Renal pelvis (tissue), 4 donors: ENCODE results near the gene FBXL7. TPM values are rescaled to one million over a fixed set of nuclear protein-coding genes. Genes with fewer than 3 reads are reported as not detected.

Experiments used
- DNase-seq: peaks from one replicate; pipeline ENCODE4 v3.0.0-alpha.2; 2013
- polyA plus RNA-seq, 3 donors: library from polyadenylated mRNA; unstranded; fragments of 120-200 nt; gene quantifications; one replicate each; pipeline ENCODE4 v1.2.1, GENCODE V29; 2013; ENCODE audit not compliant: insufficient read length in 3 of 3

The FBXL7 gene
- polyA plus RNA-seq, 3 donors = 21.3 to 26.1 (median 25.7) TPM

DNA sequence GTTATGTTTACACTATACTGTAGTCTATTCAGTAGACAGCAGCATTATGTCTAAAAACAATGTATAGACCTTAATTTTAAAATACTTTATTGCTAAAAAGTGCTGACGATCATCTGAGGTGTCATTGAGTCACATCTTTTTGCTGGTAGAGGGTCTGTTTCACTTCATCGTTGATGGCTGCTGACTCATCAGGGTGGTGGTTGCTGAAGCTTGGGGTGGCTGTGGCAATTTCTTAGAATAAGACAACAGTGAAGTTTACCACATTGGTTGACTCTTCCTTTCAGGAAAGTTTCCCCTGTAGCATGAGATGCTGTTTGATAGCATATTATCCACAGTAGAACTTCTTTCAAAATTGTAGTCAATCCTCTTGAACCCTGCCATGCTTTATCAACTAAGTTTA, 150.3 kb downstream of the FBXL7 start:
- no peak for DNase-seq

DNA sequence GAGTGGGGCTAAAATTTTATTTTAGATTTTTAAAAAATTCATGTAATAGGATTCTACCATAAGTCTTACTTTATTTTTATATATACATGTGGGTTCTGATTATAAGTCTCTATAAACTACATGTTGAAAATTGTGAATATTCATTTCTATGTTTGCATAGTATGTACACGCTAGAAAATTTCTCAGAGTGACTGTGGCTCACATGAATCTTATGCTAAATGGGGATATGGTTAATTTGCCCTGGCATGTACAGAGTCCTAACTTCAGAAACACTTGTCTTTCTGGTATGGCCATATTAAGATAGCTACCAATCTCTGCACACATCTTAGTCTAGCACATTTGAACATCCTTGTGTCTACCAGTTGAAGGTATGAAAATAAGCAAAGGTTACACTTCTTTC, 154.8 kb downstream of the FBXL7 start:
- no peak for DNase-seq

DNA sequence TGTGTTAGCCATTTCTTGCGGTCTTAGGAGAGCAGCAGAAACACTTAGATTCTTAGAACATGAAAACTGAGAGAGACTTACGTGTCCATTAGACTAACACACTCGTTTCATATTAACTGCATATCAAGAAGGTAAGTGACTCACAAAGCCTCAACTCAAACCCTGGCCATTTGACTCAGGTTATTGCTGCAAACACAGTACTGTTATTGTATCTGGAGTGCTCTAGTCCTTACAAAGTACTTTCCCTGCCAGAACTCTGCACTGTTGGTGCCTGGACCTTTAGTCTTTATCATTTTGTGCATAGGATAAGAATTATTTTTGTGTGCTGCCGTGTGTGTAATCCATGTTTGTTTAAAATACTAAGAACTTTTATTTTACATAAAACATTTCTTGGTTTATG, 155.7 kb downstream of the FBXL7 start:
- DNase-seq = no peak

DNA sequence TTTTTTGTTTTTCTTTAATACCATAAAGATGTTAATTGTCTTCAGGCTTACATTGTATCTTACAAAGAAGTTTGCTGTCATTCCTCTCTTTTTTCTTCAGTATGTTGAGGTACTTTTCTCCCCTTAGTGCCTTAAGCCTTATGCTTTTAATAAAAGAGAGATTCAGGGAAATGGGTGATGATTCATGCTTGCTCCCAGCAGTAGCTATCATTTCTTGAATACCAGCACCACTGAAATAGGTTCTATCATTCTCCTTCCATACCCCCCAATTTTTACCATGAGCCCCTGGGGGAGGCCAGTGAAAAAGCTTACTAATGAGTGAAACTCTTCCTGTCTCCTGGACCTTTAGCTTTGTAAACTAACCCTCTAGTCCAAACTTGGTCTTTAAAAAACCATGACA, 165.0 kb downstream of the FBXL7 start:
- DNase-seq = no peak

DNA sequence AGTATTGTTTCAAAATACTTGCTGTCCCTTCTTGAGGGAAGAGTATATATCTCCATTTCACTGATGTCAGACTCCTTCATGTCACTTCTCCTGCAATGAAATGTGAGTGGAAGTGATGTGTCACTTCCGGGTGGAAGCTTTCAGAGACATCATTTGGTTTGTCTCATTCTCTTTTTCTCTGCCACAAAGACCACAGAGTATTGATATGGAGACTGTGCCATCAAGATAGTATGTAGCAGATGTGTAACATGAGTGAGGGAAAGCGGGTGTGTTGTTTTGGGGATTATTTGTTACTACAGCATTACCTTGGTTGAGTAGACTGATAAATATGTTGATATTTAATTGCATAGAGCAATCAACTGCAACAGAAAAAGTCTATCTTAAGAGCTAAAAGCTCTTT, 169.8 kb downstream of the FBXL7 start:
- DNase-seq = no peak

DNA sequence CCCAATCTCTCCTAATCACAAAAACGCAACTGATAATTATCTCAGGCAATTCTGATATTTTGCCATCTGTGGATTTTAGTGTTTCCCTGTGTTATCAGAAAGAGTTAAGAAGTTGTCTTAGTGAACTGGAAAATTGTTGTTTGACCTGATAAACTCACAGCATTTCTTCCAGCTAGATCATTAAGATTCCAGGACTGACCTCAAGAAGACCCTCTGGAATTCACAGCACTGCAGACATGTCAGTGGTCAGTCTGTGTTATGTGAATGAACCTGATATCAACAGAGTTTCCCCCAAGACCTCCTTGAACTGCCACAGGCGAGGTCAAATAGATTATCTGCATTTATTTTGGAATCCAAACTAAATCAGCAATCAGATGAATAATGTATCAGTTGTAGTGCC, 174.7 kb downstream of the FBXL7 start:
- no peak for DNase-seq

DNA sequence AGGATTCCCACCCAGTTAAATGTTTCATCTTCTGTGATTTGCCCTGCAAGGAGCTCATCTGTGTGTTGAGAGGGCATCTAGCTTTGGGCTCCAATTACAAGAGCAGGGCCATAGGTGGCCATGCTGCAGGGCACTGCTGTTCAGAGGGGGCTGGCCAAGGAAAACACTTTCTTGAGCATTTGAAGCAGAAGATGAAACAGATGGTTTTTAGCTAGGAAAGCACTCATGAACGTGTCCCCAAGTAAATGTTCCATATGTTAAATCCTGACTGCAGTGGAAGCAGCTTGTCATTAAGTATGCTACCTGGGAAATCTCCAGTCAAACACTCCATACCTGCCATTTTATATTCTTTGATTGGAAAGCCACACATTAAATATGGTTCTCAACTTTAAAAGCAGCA, 176.6 kb downstream of the FBXL7 start:
- DNase-seq = no peak

DNA sequence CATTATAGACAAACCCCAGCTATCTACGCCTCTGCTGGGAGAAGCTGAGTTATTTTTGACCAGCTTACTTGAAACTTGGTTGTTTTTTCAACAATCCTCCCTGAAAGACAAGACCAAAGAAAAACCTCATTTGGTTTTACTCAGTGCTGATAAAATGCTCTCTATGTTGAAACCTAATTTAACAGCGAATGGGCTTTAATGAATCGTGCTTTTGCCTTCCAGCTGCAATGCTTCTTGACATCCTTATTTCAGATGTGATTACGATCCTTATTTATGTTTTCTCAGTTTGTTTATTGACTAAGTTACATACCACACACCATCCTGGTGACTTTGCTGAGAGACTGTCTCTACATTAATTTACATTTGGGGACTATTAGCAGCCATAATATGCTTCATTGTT, 179.2 kb downstream of the FBXL7 start:
- DNase-seq = no peak

DNA sequence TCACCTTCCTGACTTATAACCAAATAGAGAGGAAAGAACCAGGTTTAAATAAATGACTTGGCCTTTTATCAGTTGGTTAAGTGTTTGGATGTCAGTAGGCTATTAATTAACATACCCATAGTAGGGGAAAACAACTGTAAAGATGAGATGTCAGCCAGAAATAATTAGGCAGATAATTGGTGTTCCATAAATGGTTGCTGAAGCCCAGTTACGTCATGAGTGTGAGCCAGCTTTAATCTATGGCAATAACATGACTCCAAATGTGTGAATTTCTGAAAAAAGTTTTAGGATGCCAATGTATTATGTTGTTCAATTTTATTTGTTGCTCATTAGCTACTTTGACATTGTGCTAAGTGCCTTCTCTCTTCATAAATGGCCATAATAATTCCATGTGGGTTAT, 180.5 kb downstream of the FBXL7 start:
- DNase-seq = no peak

DNA sequence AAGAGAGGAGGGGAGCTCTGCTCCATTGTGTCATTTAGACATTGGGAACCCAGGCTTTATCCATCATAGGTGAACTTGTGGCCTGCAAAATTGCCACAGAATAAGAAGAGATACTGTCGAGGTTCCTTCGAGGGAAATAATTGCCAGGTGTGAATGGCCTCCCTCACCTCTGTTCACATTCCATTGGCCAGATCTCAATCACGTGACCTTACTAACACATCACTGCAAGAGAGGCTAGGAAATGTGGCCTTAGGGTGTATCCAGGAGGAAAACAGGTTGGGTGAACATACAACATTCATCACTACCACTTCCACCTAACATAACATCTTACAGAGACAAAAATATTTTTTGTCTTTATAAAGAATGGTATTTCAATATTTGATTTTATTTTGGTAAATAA, 182.1 kb downstream of the FBXL7 start:
- DNase-seq = no peak

DNA sequence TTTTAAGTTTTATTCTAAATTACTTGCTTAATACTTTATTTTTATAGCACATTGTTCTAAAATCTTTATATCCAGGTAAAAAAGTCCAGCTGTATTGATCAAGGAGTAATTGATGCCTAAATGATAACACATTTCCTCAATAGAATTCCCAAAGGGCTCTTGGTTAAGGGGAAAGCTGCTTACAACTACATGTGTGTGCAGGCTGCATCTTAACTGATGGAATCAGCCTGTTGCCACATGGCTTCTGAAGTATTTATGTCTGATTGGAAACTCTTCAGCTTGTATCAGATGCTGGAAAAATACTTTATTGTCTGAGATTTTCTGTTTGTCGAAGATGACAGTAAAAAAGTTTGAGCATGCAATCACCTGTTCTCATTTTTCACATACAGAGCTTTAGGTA, 182.6 kb downstream of the FBXL7 start:
- no peak for DNase-seq

DNA sequence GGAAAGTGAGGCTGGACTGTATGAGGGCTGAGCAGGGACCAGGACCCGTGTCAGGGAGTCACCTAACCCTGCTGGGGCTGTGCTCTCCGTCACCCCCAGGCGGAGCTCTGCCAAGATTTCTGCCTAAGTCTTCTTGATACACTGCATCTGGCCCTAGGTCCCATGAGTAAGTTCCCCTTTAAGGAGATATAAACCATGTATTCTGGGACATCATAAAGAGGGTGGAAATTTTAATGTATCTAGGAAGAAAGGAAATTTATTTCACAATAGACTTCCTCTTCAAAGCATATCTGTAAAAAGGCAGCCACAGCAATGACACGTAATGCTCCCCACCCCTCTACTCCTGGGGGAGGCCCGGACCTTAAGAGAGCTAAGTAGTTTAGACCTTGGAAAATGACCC, 183.4 kb downstream of the FBXL7 start:
- DNase-seq = peak; percentile 42

DNA sequence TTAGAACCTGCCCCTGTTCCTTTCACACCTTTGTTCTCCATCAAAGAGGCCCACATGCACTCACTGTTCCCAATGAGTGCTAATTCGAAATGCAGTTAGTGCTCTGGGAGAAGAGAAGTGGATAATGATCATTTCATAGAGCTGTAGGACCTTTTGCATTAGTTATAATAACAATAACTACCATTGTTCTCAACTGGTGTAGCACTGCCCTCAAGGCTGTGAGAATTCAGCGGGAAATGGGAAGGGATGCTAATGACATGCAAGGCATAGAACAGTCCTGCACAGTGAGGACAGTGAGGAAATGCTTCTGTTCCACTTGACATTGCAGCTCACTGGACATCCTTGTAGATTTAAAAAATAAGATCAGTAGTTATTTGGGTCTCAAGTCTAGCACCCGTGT, 187.4 kb downstream of the FBXL7 start:
- no peak for DNase-seq

DNA sequence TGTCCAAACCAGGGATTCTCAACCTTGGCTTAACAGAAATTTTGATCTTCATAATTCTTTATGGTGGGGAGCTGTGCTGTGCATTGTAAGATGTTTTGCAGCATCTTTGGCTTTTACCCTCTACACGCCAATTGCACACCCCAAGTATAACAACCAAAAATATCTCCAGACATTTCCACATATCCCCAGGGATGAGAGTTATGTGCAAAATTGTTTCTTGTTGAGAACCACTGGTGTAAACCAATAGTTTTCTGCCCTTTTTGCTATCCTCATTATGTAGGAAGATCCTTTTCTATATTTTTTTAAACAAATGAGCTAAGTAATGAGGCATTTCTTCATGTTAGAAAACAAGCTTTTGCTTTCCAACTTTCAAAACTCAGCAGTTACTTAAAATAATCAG, 189.9 kb downstream of the FBXL7 start:
- DNase-seq = no peak

DNA sequence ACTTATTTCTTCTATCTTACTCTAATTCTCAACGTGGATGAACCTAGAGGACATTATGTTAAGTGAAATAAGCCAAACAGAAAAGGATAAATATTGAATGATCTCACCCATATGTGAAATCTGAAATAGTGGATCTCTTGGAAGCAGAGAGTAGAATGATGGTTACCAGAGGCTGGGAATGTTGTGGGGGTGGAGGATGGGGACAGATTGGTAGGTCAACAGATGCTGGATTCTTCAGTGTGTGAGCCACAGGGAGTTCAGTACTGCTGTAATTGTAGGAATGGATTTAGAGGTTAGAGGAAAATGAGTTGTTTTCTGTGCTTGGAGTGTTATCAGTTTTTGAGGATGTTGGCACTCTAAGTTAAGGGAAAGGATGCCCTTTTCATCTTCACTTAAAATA, 190.6 kb downstream of the FBXL7 start:
- no peak for DNase-seq

DNA sequence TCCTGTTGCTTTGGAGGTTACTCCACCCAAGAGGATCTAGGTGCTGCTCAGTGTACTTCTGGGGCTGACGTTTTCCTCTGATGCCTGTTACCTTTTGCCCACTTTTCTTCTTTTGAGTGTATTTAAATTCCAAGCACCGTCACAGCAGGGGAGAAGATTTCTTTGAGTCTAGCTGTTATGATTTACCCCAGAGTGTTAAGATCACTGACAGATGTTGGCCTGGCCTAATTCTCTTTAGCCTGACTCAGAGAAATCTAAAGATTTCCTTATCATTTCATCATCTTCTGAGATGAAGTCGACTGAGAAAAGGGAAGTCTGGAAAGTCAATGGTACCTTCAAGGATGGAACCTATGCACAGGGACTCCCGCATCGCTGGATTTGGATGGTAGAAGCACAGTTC, 191.5 kb downstream of the FBXL7 start:
- DNase-seq = no peak

DNA sequence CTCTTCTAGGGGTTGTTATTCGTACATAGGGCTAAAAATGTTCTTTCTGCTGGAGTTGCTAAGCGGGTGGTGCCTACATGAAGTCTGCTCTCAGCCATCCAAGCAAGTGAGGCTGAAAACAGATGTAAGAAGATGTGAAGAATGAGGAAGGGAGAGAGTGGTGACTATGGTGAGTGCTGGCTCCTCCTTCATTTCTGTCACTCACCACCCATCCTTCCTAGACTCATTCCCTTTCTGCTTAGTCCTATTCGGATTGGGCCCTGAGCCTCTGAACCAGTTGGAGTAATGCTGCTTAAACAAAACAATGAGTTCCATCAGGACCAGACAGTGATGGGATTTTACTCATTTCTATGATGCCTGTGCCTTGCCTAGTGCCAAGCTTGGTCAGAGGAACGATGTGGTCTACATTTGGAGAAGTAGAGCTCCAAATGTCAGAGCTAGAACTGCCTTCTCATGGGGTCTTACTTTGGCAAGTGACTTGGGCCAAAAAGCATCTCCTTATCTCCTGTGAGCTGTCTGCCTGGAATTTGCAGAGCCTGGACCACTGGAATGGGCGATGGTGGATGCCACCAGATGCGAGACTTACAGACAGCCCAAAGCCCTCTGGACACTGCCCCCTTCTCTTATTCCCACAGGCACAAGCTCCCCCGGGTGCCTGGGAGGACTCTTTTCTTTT, 192.9 kb downstream of the FBXL7 start:
- no peak for DNase-seq

DNA sequence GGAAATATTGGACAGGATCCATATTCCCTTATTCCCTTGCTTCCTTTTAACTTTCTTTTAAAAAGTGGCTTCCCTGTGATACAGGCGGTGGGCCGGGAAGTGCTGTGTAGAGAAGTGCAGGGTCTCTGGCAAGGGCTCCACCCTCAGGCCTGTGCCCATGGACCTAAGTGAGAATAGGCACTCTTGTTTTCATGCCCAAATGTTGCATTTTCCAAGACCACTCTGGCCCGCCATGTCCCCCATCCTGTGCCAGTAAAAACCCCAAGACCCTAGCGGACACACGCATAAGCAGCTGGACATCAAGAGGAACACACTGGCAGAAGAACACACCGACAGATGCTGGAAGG, 193.4 kb downstream of the FBXL7 start:
- DNase-seq = no peak

DNA sequence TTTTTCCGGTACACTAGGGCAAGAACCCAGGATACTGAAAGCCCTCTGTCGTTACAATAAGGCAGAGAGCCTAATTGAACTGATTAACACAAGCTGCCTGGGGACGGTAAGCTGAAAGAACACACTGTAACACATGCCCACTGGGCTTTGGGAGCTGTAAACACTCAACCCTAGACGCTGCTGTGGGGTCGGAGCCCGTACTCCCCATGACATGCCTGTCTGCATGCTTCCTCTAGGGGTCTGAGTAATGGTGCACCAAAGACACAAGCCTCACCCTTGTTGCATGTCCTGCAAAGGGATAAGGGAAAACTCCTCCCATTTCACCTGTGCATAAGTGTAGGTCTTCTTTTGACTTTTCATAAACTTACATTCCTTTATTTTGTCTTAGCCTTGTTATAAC, 194.0 kb downstream of the FBXL7 start:
- no peak for DNase-seq

DNA sequence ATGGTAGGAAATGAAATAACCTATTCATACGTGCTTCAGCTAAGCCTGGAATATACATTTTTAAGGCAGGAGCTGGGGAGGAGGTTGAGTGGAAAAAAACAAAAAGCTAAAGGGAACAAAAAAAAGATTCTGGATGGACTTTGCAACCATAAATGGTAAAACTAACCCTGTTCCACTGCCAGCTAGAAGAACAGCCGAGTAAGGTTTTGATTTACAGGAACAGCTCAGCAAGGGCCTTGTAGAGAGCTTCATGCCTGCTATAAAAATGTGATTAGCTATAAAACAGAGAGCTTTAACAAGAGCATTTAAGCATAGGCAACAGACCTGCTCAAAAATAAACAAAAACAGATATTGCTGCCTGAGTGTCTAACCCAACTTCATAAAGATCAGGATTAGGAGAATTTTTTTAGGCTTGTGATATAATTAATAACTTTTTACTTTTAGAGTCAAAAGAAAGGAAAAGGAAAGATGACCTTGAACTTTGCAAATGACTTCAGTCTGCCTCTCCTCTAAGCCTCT, 194.8 kb downstream of the FBXL7 start:
- DNase-seq = peak; percentile 55

DNA sequence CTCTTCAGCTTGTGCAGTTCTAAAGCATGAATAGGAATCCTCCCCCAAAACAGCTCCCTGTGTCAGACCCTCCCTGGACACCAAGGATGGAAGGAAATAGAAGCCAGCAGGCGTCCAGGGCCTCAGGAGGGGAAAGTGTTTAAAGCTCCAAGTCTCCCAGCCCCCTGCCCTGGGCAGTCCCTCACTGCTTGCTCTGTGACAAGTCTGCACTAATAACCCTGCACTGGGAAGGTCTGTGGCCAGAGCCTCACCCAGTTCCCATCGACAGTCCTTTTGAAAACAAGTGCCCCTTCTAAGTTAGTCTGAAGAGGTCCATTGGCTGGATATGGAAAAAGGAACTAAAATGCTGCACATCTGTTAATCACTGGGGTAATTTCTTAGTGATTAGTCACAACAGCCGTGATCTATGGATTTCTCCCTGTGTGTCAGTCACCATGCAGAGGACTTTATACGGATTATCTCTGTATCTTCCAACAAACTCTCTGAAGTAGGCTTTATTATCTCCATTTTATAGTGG, 195.3 kb downstream of the FBXL7 start:
- peak; percentile 48 for DNase-seq

DNA sequence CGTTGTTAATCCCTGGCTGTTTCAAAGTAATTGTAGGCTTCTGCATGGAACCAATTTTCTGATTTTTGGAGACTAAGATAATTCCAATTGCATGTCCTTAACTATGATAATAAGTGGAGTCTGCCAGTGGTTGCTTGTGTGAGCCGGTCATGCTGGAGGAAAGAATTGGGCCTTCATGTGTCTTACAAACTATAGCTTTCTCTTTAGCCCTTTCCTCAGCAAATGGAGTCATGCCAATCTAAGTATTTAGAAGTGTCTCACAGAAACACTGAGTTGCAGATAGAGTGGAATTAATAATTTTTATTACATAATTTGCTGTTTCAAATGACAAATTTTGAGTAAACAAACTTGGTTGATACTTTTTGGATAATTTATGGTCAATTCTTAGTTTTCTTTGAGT, 200.4 kb downstream of the FBXL7 start:
- no peak for DNase-seq

DNA sequence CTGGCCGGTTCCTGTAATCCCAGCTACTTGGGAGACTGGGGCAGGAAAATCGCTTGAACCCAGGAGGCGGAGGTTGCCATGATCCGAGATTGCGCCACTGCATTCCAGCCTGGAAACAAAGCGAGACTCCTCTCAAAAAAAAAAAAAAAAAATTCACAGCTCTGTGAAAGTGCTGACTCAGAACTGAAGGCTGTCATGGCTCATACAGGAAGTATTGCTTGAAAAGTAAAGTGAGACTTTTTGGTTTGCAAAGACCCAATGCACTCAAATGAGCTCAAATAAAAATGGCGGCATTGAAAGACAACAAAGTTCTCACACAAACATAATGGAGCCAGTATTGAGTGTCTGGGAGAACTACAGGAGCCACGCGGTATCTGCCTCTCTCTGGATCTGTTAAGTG, 202.1 kb downstream of the FBXL7 start:
- DNase-seq = no peak

DNA sequence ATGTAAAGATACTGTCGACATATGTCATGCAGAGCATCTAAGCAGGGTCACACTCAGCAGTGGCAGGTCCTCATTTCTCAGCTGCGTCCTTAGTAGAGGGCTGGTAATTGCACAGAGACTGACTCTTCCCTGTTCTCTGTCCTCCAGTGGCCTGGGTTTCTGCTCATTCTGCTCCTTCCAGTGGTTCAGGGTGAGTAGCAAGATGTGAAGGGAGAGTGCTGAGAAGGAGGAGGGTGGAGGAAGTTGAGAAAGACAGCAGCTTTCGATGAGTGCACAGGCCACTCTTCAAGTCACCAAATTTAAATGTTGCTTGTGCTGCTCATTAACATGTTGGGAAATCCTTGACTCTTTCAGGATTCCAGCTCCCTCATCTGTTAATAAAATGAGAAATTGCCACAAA, 203.9 kb downstream of the FBXL7 start:
- DNase-seq = no peak
